Measurements from ENCODE around the gene ZFP1.
"Not testable (repeated sequence)": the region's sequence is repeated elsewhere in the genome, so short reads cannot be mapped to it uniquely, and the experiment has no call there.

ZFP1 gene

GRCh38 chr16:75205438-75205837 lies 57.1 kb downstream of the ZFP1 start:
- not testable (repeated sequence) for DNase-seq

- DNase-seq: not testable (repeated sequence)
These were observed 57.8 kb downstream of the ZFP1 start for GRCh38 chr16:75205961-75206748.

- DNase-seq: no peak
These were observed 58.6 kb downstream of the ZFP1 start, which contains the start of gene CTRB2 for GRCh38 chr16:75206749-75207451. Gene CTRB2 (minus strand): TSS chr16:75207161. CDS start chr16:75207141, 20 bp downstream.

- no peak for DNase-seq
These were observed 59.5 kb downstream of the ZFP1 start for GRCh38 chr16:75207831-75208230.

GRCh38 chr16:75208242-75208825 lies 60.0 kb downstream of the ZFP1 start:
- no peak for DNase-seq

GRCh38 chr16:75208861-75209505 lies 60.7 kb downstream of the ZFP1 start:
- DNase-seq: no peak

GRCh38 chr16:75209514-75209913 lies 61.2 kb downstream of the ZFP1 start:
- not testable (repeated sequence) for DNase-seq

GRCh38 chr16:75209944-75210343 lies 61.6 kb downstream of the ZFP1 start:
- no peak for DNase-seq

GRCh38 chr16:75211286-75211685 lies 63.0 kb downstream of the ZFP1 start:
- DNase-seq: not testable (repeated sequence)

GRCh38 chr16:75216127-75216526 lies 67.8 kb downstream of the ZFP1 start:
- DNase-seq: no peak

GRCh38 chr16:75216576-75216975 lies 68.3 kb downstream of the ZFP1 start:
- DNase-seq: no peak

- no peak for DNase-seq
These were observed 69.1 kb downstream of the ZFP1 start for GRCh38 chr16:75217389-75217851.

GRCh38 chr16:75218256-75219076 lies 70.1 kb downstream of the ZFP1 start, which contains the start of gene CTRB1:
Gene CTRB1 (plus strand): TSS chr16:75218988. CDS start chr16:75219008, 20 bp downstream.
- DNase-seq: no peak

- DNase-seq: no peak
These were observed 70.8 kb downstream of the ZFP1 start for GRCh38 chr16:75219088-75219487.

GRCh38 chr16:75219838-75220237 lies 71.5 kb downstream of the ZFP1 start:
- DNase-seq: no peak

All from NCI-H1436 treated with DMSO at 0.1 percent for 48 hours (cell line).